Astrocyte of the spinal cord (primary cell): ENCODE measurements around the gene FAM210B.

Experiments used
- DNase-seq: peaks from one replicate; pipeline ENCODE4 v3.0.0; 2011; ENCODE audit warnings: low read depth, low spot score
- H3K4me3 ChIP-seq: 2 replicates; pipeline ENCODE4 v1.5.1; 2011; ENCODE audit warnings: low read depth, mild to moderate bottlenecking, low read length, moderate library complexity
- CTCF ChIP-seq: IDR thresholded peaks from 2 replicates; pipeline ENCODE4 v1.5.1; 2012; ENCODE audit warnings: low read depth, mild to moderate bottlenecking, low read length, inconsistent platforms
- in situ Hi-C: cut with HindIII; loops from 2 replicates; pipeline ENCODE4 v1.10.0; 2017; ENCODE audit warnings: low sequenced_read_pairs

The FAM210B gene

DNA sequence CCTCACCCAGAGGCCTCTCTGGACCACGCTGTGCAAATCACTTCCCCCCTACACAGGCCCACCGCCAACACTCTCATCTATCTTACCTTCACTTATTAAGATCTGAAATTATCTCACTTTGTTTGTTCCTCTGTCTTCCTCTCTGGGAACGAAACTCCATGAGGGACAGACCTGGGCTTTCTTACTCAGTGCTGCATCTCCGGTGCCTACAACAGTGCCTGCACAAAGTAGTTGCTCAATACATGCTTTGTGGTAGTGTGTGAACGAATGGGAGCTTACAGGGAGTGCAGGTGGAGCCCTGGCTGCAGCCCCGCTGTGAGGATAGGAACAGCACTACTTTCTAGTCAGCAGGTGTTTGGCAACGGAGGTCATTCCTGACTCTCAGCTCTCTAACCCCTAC, 58.6 kb downstream of the FAM210B start:
- no peak for TF ChIP-seq CTCF
- no peak overlapping the region for H3K4me3 ChIP-seq
- no peak for DNase-seq
- in situ Hi-C loops = no loop called here

DNA sequence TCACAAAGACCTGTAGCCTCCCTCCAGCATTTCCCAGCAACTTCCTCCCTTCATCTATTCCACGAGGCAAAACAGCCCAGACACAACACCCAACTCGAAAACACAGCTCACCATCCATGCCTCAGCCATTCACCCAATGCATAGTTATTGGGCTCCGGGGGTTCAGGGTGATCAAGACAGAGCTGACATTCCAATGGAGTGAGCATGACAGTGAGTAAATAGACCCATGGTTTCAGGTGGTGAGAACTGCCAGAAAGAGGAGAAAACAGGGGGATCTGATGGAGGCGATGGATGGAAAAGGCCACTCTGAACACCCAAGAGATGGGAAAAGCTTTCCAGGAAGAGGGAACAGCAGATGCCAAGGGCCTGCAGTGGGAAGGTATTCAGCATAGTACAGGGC, 59.1 kb downstream of the FAM210B start:
- in situ Hi-C loops = no loop called here
- no peak for TF ChIP-seq CTCF
- H3K4me3 ChIP-seq = no peak overlapping the region

More for the DNA sequence above, 59.1 kb downstream of the FAM210B start:
- DNase-seq = no peak
